Stimulated activated naive CD8-positive, alpha-beta T cell treated with anti-CD3 and anti-CD28 coated beads, Interleukin-15, Interleukin-2, amounts not matched to agents 100 U/mL and 50 U/mL, for 24 hours (primary cell): ENCODE measurements around the gene RAB28.

Source experiments
- ATAC-seq: fragments of 150-1000 bp; cut with Tn5 transposase; one replicate; pipeline ENCODE4 v1.10.0; 2021
- DNase-seq: peaks from one replicate; pipeline ENCODE4 v3.0.0; 2021

RAB28 gene

GRCh38 chr4:13371048-13371447, 113.1 kb downstream of the RAB28 start:
- ATAC-seq (no peak), DNase-seq (no peak)

- no peak for DNase-seq
- ATAC-seq, result no peak
These were observed 115.9 kb downstream of the RAB28 start for GRCh38 chr4:13368217-13368616.

- no peak for ATAC-seq
These were observed 116.4 kb downstream of the RAB28 start for GRCh38 chr4:13367691-13368090.

GRCh38 chr4:13367244-13367643, 116.9 kb downstream of the RAB28 start:
- ATAC-seq (no peak), DNase-seq (no peak)

More at GRCh38 chr4:13367691-13368090, 116.4 kb downstream of the RAB28 start:
- no peak for DNase-seq

GRCh38 chr4:13365195-13365594, 118.9 kb downstream of the RAB28 start:
- no peak for ATAC-seq

GRCh38 chr4:13364653-13365052, 119.5 kb downstream of the RAB28 start:
- ATAC-seq (no peak), DNase-seq (no peak)

More at GRCh38 chr4:13365195-13365594, 118.9 kb downstream of the RAB28 start:
- no peak for DNase-seq

- no peak for ATAC-seq
- no peak for DNase-seq
These were observed 120.0 kb downstream of the RAB28 start for GRCh38 chr4:13364172-13364571.

GRCh38 chr4:13359809-13360208, 124.3 kb downstream of the RAB28 start:
- ATAC-seq, result no peak
- no peak for DNase-seq

- DNase-seq (no peak), ATAC-seq (no peak)
These were observed 128.8 kb downstream of the RAB28 start for GRCh38 chr4:13355111-13355880.

- ATAC-seq, result no peak
- DNase-seq, result no peak
These were observed 135.0 kb downstream of the RAB28 start for GRCh38 chr4:13349096-13349495.

GRCh38 chr4:13348216-13348615, 135.9 kb downstream of the RAB28 start:
- no peak for ATAC-seq
- no peak for DNase-seq

- DNase-seq (no peak), ATAC-seq (no peak)
These were observed 136.5 kb downstream of the RAB28 start for GRCh38 chr4:13347517-13348125.

- no peak for DNase-seq
- no peak for ATAC-seq
These were observed 139.9 kb downstream of the RAB28 start for GRCh38 chr4:13344216-13344615.

GRCh38 chr4:13340672-13341071, 143.5 kb downstream of the RAB28 start:
- ATAC-seq (no peak), DNase-seq (no peak)

GRCh38 chr4:13331827-13332226, 152.3 kb downstream of the RAB28 start:
- DNase-seq, result no peak
- ATAC-seq, result no peak

- no peak for ATAC-seq
- no peak for DNase-seq
These were observed 154.2 kb downstream of the RAB28 start for GRCh38 chr4:13329963-13330362.

GRCh38 chr4:13329340-13329850, 154.7 kb downstream of the RAB28 start:
- DNase-seq, result no peak
- ATAC-seq, result no peak

GRCh38 chr4:13328591-13328990, 155.5 kb downstream of the RAB28 start:
- no peak for DNase-seq
- no peak for ATAC-seq

GRCh38 chr4:13327991-13328390, 156.1 kb downstream of the RAB28 start:
- no peak for DNase-seq
- ATAC-seq, result no peak

GRCh38 chr4:13325744-13326143, 158.4 kb downstream of the RAB28 start:
- no peak for DNase-seq

GRCh38 chr4:13323921-13324320, 160.2 kb downstream of the RAB28 start:
- DNase-seq (no peak), ATAC-seq (no peak)

More at GRCh38 chr4:13325744-13326143, 158.4 kb downstream of the RAB28 start:
- ATAC-seq, result no peak

GRCh38 chr4:13322681-13323101, 161.4 kb downstream of the RAB28 start:
- DNase-seq (no peak), ATAC-seq (no peak)
